Karpas-422 (cell line): ENCODE data around the gene DIDO1. TPM values are rescaled to one million over a fixed set of nuclear protein-coding genes. Genes with fewer than 3 reads are reported as not detected.
"Not testable (repeated sequence)": the region's sequence is repeated elsewhere in the genome, so short reads cannot be mapped to it uniquely, and the experiment has no call there.

Experiments
- DNase-seq: peaks from one replicate; pipeline ENCODE4 v3.0.0-alpha.2; 2015
- H2AFZ ChIP-seq: fragments of 200-600 bp; sonication (generic); 2 replicates; pipeline ENCODE4 v1.6.1; 2014; ENCODE audit warnings: antibody characterized with exemption, low read length, mixed read lengths
- H3K27ac ChIP-seq: fragments of 200-600 bp; sonication (generic); 2 replicates; pipeline ENCODE4 v1.5.1; 2014; ENCODE audit warnings: mild to moderate bottlenecking, low read length, moderate library complexity
- H3K27me3 ChIP-seq: fragments of 200-600 bp; sonication (generic); 2 replicates; pipeline ENCODE4 v1.6.1; 2014; ENCODE audit warnings: low read length, mixed read lengths
- H3K36me3 ChIP-seq: fragments of 200-600 bp; sonication (generic); 2 replicates; pipeline ENCODE4 v1.6.1; 2014; ENCODE audit warnings: low read length, mixed read lengths; ENCODE audit not compliant: insufficient read depth
- H3K4me1 ChIP-seq: fragments of 200-600 bp; sonication (generic); 2 replicates; pipeline ENCODE4 v1.6.1; 2014; ENCODE audit warnings: mild to moderate bottlenecking, low read length, mixed read lengths
- H3K4me2 ChIP-seq: fragments of 200-600 bp; sonication (generic); 2 replicates; pipeline ENCODE4 v1.6.1; 2014; ENCODE audit warnings: low read length, low read depth, mild to moderate bottlenecking; ENCODE audit not compliant: poor library complexity, severe bottlenecking
- H3K4me3 ChIP-seq: fragments of 200-600 bp; sonication (generic); 2 replicates; pipeline ENCODE4 v1.5.1; 2014; ENCODE audit warnings: mild to moderate bottlenecking, antibody characterized with exemption, low read length, mixed read lengths
- H3K79me2 ChIP-seq: fragments of 200-600 bp; sonication (generic); 2 replicates; pipeline ENCODE4 v1.6.1; 2014; ENCODE audit warnings: mild to moderate bottlenecking, low read length, mixed read lengths
- H3K9ac ChIP-seq: fragments of 200-600 bp; sonication (generic); 2 replicates; pipeline ENCODE4 v1.6.0; 2014; ENCODE audit warnings: low read length
- H3K9me2 ChIP-seq: fragments of 200-600 bp; sonication (generic), shearing (Covaris generic); replicated peaks from 2 replicates; pipeline ENCODE4 v1.6.0; 2014; ENCODE audit warnings: mild to moderate bottlenecking, low read length, moderate library complexity; ENCODE audit not compliant: insufficient read depth
- H3K9me3 ChIP-seq: fragments of 300-700, 200-600 bp; sonication (generic); 2 replicates; pipeline ENCODE4 v1.6.1; 2014; ENCODE audit warnings: low read length, mixed read lengths
- H4K20me1 ChIP-seq: fragments of 200-600 bp; sonication (generic); 2 replicates; pipeline ENCODE4 v1.6.1; 2014; ENCODE audit warnings: mild to moderate bottlenecking, antibody characterized with exemption, low read length, low read depth; ENCODE audit not compliant: insufficient read depth
- total RNA-seq: library from RNA; depleted of rRNA; stranded (reverse); fragments of >200 nt; shearing (Covaris generic); gene quantifications from 2 replicates; pipeline ENCODE4 v1.2.3, GENCODE V29; 2014; ENCODE audit warnings: low replicate concordance

Gene DIDO1
- total RNA-seq, 1 experiment from 2014 or later: 35.4 TPM

GRCh38 chr20:62923669-62924441, 2.5 kb downstream of the DIDO1 start:
- Histone ChIP-seq H3K4me1 (peaks cover 80% of the 10 kb centered on the region), H3K9ac (peak overlapping the region; percentile 99), H2AFZ (no peak overlapping the region), H3K27me3 (no peaks in the 10 kb centered on the region), H3K36me3 (no peaks in the 10 kb centered on the region), H3K4me3 (peak overlapping the region; percentile 97), H3K79me2 (peaks cover 95% of the 10 kb centered on the region), H4K20me1 (peaks cover 58% of the 10 kb centered on the region), H3K9me2 (no peaks in the 10 kb centered on the region), H3K27ac (peak overlapping the region; percentile 88; the same call in 1 of the 2 replicates), H3K4me2 (peak overlapping the region; percentile 94), H3K9me3 (no peaks in the 10 kb centered on the region)
- no peak for DNase-seq

- H3K9me2 ChIP-seq, H3K4me3 ChIP-seq, H3K27me3 ChIP-seq, H2AFZ ChIP-seq, DNase-seq, H3K9me3 ChIP-seq, H3K27ac ChIP-seq, H3K36me3 ChIP-seq, H3K9ac ChIP-seq: not testable (repeated sequence)
- Histone ChIP-seq H3K4me2 (peak overlapping the region; percentile 94), H3K4me1 (peaks cover 80% of the 10 kb centered on the region), H4K20me1 (peaks cover 65% of the 10 kb centered on the region), H3K79me2 (peaks cover 95% of the 10 kb centered on the region)
Measured at GRCh38 chr20:62923059-62923668, 3.1 kb downstream of the DIDO1 start.

- no peaks in the 10 kb centered on the region for H3K9me3 ChIP-seq
- peak overlapping the region; percentile 8 for H3K4me2 ChIP-seq
- peaks cover 95% of the 10 kb centered on the region for H3K79me2 ChIP-seq
- H3K4me3 ChIP-seq: no peak overlapping the region
- H3K9me2 ChIP-seq: no peaks in the 10 kb centered on the region
- no peaks in the 10 kb centered on the region for H3K36me3 ChIP-seq
- no peak overlapping the region for H3K27ac ChIP-seq
- no peaks in the 10 kb centered on the region for H3K27me3 ChIP-seq
- peaks cover 80% of the 10 kb centered on the region for H3K4me1 ChIP-seq
- peaks cover 72% of the 10 kb centered on the region for H4K20me1 ChIP-seq
- DNase-seq: no peak
- H2AFZ ChIP-seq: no peak overlapping the region
- no peak overlapping the region for H3K9ac ChIP-seq
Measured at GRCh38 chr20:62922451-62922921, 3.8 kb downstream of the DIDO1 start.

- H4K20me1 ChIP-seq: peaks cover 82% of the 10 kb centered on the region
- no peak overlapping the region for H3K4me3 ChIP-seq
- peaks cover 80% of the 10 kb centered on the region for H3K4me1 ChIP-seq
- H3K4me2 ChIP-seq: peak overlapping the region; percentile 53
- no peak overlapping the region for H2AFZ ChIP-seq
- no peaks in the 10 kb centered on the region for H3K9me3 ChIP-seq
- H3K27ac ChIP-seq: no peak overlapping the region
- H3K79me2 ChIP-seq: peaks cover 98% of the 10 kb centered on the region
- no peaks in the 10 kb centered on the region for H3K9me2 ChIP-seq
- no peak overlapping the region for H3K9ac ChIP-seq
- no peaks in the 10 kb centered on the region for H3K27me3 ChIP-seq
- no peaks in the 10 kb centered on the region for H3K36me3 ChIP-seq
- peak; percentile 70 for DNase-seq
Measured at GRCh38 chr20:62921119-62921687, 5.1 kb downstream of the DIDO1 start.

GRCh38 chr20:62920039-62920645, 6.2 kb downstream of the DIDO1 start:
- H3K27ac ChIP-seq: no peak overlapping the region
- no peaks in the 10 kb centered on the region for H3K36me3 ChIP-seq
- H4K20me1 ChIP-seq: peaks cover 90% of the 10 kb centered on the region
- no peak for DNase-seq
- H3K9me2 ChIP-seq: no peaks in the 10 kb centered on the region
- H2AFZ ChIP-seq: no peak overlapping the region
- no peak overlapping the region for H3K4me3 ChIP-seq
- H3K4me1 ChIP-seq: peaks cover 80% of the 10 kb centered on the region
- H3K79me2 ChIP-seq: peaks cover 100% of the 10 kb centered on the region
- H3K4me2 ChIP-seq: peak overlapping the region; percentile 53
- no peak overlapping the region for H3K9ac ChIP-seq
- H3K27me3 ChIP-seq: no peaks in the 10 kb centered on the region
- no peaks in the 10 kb centered on the region for H3K9me3 ChIP-seq

GRCh38 chr20:62918831-62919230, 7.5 kb downstream of the DIDO1 start:
- DNase-seq: peak; percentile 64
- H3K27ac ChIP-seq: peak overlapping the region; percentile 53
- no peak overlapping the region for H2AFZ ChIP-seq
- no peaks in the 10 kb centered on the region; the same call in 1 of the 2 replicates for H3K36me3 ChIP-seq
- H3K27me3 ChIP-seq: no peaks in the 10 kb centered on the region
- H3K9ac ChIP-seq: peak overlapping the region; percentile 41
- H3K9me3 ChIP-seq: no peaks in the 10 kb centered on the region
- H3K4me2 ChIP-seq: peak overlapping the region; percentile 53
- no peaks in the 10 kb centered on the region for H3K9me2 ChIP-seq
- H4K20me1 ChIP-seq: peaks cover 88% of the 10 kb centered on the region
- peaks cover 100% of the 10 kb centered on the region for H3K79me2 ChIP-seq
- peaks cover 72% of the 10 kb centered on the region for H3K4me1 ChIP-seq
- no peak overlapping the region for H3K4me3 ChIP-seq

GRCh38 chr20:62918147-62918546, 8.2 kb downstream of the DIDO1 start:
- no peaks in the 10 kb centered on the region for H3K9me2 ChIP-seq
- peak overlapping the region; percentile 53 for H3K27ac ChIP-seq
- H3K4me1 ChIP-seq: peaks cover 65% of the 10 kb centered on the region
- H3K9me3 ChIP-seq: no peaks in the 10 kb centered on the region
- H2AFZ ChIP-seq: no peak overlapping the region
- no peaks in the 10 kb centered on the region for H3K27me3 ChIP-seq
- peak; percentile 59 for DNase-seq
- peaks cover 1% of the 10 kb centered on the region; the same call in 1 of the 2 replicates for H3K36me3 ChIP-seq
- H3K9ac ChIP-seq: peak overlapping the region; percentile 41
- peaks cover 100% of the 10 kb centered on the region for H3K79me2 ChIP-seq
- H3K4me3 ChIP-seq: no peak overlapping the region
- H4K20me1 ChIP-seq: peaks cover 88% of the 10 kb centered on the region
- peak overlapping the region; percentile 53 for H3K4me2 ChIP-seq

- H2AFZ ChIP-seq: no peak overlapping the region
- no peaks in the 10 kb centered on the region for H3K9me3 ChIP-seq
- peaks cover 87% of the 10 kb centered on the region for H4K20me1 ChIP-seq
- peaks cover 62% of the 10 kb centered on the region for H3K4me1 ChIP-seq
- H3K9me2 ChIP-seq: no peaks in the 10 kb centered on the region
- H3K9ac ChIP-seq: peak overlapping the region; percentile 41
- H3K27me3 ChIP-seq: no peaks in the 10 kb centered on the region
- peaks cover 3% of the 10 kb centered on the region; the same call in 1 of the 2 replicates for H3K36me3 ChIP-seq
- H3K4me3 ChIP-seq: no peak overlapping the region
- peak overlapping the region; percentile 53 for H3K4me2 ChIP-seq
- no peak for DNase-seq
- peak overlapping the region; percentile 53 for H3K27ac ChIP-seq
- peaks cover 100% of the 10 kb centered on the region for H3K79me2 ChIP-seq
Measured at GRCh38 chr20:62917720-62918119, 8.6 kb downstream of the DIDO1 start.
